SU-DHL-6 (cell line): ENCODE results near the gene DENND5A.

Experiments
- CTCF ChIP-seq: fragments of 200-600 bp; sonication (generic); IDR thresholded peaks from one replicate; pipeline ENCODE4 v1.5.1; 2017; ENCODE audit warnings: antibody characterized with exemption, mild to moderate bottlenecking, low read length, moderate library complexity; ENCODE audit not compliant: insufficient read depth, poor library complexity, severe bottlenecking
- EZH2phosphoT487 ChIP-seq: fragments of 200-600 bp; sonication (generic), shearing (Covaris generic); conservative IDR thresholded peaks from 2 replicates; pipeline ENCODE4 v1.6.1; 2018; ENCODE audit warnings: mild to moderate bottlenecking, antibody characterized with exemption, low read length, moderate library complexity, mixed read lengths

DNA sequence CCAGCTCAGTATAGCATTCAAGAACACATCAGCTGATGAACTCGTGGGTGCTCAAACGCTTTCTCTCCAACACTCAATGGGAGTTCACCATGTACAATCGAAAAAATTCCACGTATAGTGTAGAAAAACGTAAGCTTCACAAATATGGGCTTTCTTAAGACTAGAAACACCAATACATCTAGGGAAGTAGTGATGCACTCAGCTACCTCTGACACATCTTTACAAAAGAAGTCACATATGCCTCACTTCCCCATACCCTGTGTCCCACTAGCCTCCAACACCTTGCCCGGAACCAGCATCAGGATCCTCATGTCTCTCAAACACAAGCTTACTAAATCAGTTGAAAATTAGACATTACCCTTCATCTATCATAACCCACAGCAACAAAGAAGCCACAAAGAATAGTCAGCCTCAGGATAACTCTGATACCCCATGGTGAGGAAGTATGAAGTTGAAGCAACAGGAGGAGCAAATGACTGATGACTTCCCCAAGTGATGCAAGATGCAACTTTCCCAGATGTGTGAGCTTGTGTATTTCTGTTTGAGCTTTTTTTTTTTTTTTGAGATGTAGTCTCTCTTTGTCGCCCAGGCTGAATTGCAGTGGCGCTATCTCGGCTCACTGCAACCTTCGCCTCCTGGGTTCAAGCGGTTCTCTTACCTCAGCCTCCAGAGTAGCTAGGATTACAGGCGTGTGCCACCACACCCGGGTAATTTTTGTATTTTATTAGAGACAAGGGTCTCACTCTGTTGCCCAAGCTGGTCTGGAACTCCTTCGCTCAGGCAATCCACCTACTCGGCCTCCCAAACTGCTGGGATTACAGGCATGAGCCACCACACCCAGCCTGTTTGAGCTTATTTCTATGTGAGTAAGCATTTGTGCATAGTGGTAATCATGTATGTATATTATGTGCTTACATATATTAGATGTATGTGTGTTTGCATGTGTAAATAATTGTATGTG is 8.5 kb upstream of the DENND5A start:
- TF ChIP-seq CTCF (no peak), EZH2phosphoT487 (no peak)
